RCC 7860 (cell line): Measurements from ENCODE around the gene TRAPPC3L.
A peak's percentile ranks its signal among the peaks of the same experiment; 100 is the strongest.
"Not testable (repeated sequence)": the region's sequence is repeated elsewhere in the genome, so short reads cannot be mapped to it uniquely, and the experiment has no call there.

Experiments used
- DNase-seq: peaks from one replicate; pipeline ENCODE4 v3.0.0-alpha.2; 2015; ENCODE audit warnings: low spot score
- FAIRE-seq: peaks from 2 replicates; lab custom pipeline; 2012; peaks lifted over from hg19 to GRCh38; lab: Jason Lieb, UNC

TRAPPC3L gene

DNA sequence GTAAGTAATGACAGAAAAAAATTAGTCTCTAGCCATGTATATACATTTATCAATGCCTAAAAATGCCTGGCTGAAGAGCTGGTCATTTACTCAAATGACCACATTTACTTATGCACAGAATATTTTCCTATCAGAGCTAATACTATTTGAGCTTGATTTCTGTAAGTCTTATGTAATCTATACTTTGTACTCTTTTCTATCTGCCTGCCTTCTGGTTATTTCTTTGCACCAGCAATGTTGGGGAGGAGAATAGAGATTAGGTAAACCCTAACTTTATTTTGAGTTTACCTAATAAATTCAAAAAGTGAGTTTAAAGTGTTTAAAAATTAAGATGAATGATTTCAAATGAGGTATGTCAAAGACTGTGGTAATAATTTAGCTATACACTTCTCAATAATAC, 30.3 kb downstream of the TRAPPC3L start:
- DNase-seq (no peak), FAIRE-seq (no peak)

DNA sequence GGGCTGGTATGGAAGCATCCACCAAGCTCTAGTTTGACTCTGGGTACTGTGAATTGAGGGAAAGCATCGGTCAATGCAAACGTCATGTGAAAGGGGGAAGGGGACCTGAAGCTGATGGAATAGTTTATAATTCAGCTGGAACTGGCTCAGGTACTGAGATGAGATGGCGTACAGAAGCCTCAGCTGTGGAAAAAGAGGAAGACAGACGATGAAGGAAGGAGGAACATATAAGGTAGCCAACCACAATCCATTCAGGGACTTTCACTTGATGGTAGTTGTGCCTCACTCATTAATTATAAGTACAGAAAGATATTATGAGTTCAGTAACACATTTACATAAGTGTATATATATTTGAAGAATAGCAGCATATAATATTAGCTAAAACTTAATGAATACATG, 31.4 kb downstream of the TRAPPC3L start:
- no peak for DNase-seq

GRCh38 chr6:116513224-116513875, 32.1 kb downstream of the TRAPPC3L start:
- FAIRE-seq: no peak
- no peak for DNase-seq

More for the DNA sequence above, 31.4 kb downstream of the TRAPPC3L start:
- FAIRE-seq: no peak

DNA sequence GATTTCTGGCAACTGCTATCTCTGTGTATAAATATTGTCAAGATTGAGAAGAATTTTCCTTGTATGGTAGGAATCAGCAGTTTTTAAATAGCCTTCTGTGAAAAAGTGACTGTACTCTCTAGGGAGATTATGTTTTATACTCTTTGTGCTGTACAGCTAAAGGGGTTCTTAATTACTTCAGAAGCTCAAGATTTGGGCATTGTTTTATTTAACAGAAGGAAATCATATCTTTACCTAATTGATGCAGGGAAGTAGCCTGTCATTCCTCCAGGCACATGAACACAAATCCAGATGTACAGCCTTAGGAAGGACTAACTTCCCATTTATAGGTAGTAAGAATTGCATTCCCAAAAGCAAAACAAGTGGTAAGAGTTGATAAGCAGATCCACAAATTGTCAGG, 32.8 kb downstream of the TRAPPC3L start:
- FAIRE-seq: no peak
- no peak for DNase-seq

DNA sequence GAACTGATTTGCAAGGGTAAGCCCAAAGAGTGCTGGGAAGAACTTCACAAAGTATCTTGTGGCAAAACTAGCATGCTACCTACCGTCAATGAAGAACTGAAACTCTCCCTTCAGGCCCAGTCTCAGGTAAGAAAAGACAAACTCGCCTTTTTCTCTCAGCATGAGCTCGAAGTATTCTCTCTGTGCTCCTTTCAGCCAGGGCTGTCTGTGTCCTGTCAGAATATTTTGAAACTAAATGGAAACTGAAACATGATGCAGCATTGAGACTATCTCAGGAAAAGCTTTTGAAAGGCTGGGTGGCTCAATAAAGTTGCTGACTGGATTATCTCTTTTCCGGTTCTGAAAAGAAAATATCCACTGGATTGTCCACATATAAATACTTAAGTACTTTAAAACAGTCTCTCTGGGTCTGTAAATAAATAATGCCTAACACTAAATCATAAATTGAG, 33.3 kb downstream of the TRAPPC3L start:
- FAIRE-seq: no peak
- DNase-seq: no peak

- no peak for FAIRE-seq
- peak; percentile 37 for DNase-seq
These were observed 33.9 kb downstream of the TRAPPC3L start, which contains the start of gene CALHM5 for GRCh38 chr6:116511424-116512110. TSS of gene CALHM5 (plus strand) at chr6:116511639. CDS start at chr6:116511697, 58 bp downstream.

- DNase-seq (no peak), FAIRE-seq (no peak)
These were observed 37.0 kb downstream of the TRAPPC3L start for GRCh38 chr6:116508527-116508926.

DNA sequence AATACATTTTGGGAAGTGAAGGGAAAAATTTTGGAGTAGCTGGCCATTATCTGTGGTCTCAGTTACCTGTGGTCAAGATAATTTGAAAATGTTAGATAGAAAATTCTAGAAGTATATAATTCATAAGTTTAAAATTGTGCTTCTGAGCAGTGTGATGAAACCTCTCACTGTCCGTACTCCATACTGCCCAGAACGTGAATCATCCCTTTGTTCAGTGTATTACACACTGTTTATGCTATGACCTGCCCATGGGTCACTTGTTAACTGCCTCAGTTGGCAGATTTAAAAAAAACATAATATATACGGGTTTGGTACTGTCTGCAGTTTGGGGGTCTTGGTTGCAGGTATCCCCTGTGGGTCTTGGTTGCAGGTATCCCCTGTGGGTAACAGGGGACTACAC, 38.2 kb downstream of the TRAPPC3L start:
- no peak for FAIRE-seq
- DNase-seq: no peak

- FAIRE-seq: no peak
- DNase-seq: peak; percentile 10
These were observed 44.5 kb downstream of the TRAPPC3L start for GRCh38 chr6:116500969-116501433.

DNA sequence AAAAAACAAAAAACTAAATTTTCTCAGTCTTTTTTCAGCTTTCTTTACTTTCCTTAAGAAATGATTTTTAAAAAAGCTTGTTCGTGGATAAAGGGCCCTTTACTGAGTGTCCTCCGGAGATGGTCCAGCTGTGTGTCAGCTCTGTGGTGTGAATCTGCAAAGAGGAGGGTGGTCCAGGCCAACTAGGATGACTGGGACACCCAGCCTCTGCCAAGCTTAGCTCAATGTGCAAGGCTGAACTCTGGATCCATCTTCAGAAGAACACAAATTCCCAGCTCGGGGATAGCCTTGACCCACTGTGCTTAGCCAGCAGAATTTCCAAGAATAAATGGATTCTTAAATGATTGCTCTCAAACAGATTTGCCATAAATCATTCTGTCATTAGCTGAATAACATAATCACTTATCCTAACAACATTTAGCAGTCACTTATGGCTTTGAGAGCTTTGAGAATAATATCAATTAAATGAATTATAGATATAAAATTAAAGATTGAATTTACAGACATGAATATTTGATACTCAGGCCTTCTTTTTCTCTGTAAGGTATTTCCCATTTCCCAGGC, 48.3 kb downstream of the TRAPPC3L start:
- FAIRE-seq: no peak
- DNase-seq: no peak

DNA sequence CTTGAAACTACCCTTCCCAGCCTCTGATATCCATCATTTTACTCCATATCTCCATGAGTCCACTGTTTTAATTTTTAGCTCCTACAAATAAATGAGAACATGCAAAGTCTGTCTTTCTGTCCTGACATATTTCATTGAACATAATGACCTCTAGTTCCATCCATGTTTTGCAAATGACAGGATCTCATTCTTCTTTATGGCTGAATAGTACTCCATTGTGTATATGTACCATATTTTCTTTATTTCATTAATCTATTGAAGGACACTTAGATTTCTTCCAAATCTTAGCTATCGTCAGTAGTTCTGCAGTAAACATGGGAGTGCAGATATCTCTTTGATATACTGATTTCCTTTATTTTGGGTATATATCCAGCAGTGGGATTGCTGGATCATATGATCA, 50.3 kb downstream of the TRAPPC3L start:
- not testable (repeated sequence) for DNase-seq, FAIRE-seq

DNA sequence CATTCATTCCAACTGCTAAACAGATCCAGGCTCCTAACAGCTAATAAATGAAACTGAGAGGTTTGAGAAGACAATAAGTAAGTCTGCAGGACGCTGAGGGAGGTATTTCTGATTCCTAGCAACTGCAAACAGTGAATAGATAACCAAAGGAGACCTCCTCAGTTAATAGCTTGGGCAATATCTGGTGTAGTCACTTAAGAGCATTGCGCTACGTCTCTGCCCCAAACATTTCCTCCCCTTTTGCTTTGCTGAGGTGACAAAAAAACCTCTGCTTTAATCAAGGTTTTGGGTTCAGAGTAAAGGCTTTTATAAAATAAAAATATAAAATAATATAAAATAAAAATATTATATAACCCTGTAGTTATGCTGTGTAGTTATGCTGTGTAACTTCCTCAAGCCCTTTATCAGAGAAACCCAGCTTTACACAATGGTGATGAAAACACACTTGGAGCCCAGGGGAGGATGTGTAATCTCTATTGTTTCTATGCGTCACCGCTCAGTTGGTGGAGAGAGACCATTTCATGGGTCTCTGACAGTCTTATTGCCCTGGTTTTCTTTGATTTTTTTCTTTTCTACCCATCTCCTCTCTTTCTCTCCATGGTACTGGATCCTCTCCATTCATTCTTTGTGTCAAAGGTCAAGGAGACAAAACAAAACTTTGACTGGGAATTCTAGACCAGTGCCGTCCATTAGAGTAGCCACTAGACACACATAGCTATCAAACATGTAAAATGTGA, 53.0 kb downstream of the TRAPPC3L start:
- FAIRE-seq (no peak), DNase-seq (no peak)

GRCh38 chr6:116491610-116492330, 53.7 kb downstream of the TRAPPC3L start:
- FAIRE-seq (no peak), DNase-seq (no peak)

DNA sequence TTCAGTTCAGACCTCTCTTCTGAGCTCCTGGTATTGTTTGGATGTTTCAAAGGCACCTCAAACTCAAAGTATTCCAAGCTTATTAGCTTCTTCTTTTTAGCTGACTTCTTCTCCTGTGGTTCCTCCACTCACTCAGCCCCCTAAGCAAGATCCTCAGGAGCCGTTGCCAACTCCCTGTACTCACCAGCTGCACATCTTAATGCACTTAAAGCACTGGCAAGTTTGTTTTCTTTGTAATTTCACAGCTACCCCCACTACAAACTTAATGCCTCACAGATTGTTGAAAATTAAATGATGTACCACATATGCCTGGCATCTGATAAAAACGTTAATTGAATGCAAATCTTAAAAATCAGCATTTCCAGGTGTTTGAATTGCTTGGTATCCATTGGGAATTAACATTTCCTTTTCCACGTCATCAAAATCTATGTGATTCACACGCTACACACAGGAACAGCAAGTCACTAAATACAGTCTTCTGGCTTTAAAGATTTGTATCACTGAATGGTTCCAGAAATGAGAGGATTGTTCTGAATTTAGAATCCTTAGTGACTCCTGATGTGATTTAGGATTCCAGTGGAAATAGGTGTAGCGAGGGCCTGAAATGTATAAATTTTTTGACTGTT, 59.8 kb downstream of the TRAPPC3L start:
- no peak for DNase-seq
- no peak for FAIRE-seq

DNA sequence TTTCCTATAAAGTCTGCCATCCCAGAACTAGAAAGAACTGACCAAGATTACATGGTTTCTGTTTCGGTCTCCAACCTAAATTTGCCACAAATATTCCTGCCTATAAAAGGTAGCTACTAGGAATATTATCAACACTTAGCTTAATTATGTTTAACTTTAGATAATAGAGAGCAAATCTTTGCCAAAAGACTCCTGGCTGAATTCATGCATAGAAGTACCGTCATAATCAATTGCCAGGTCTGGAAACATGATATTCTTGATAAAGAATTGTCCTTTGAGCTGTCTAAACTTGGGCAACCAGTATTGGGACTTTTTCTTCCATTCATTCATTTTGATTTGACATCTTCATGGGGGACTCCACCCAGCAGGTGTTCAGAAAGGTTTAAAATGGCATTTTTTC, 61.9 kb downstream of the TRAPPC3L start:
- FAIRE-seq (no peak), DNase-seq (no peak)

GRCh38 chr6:116482780-116483179, 62.7 kb downstream of the TRAPPC3L start:
- FAIRE-seq: no peak
- no peak for DNase-seq

DNA sequence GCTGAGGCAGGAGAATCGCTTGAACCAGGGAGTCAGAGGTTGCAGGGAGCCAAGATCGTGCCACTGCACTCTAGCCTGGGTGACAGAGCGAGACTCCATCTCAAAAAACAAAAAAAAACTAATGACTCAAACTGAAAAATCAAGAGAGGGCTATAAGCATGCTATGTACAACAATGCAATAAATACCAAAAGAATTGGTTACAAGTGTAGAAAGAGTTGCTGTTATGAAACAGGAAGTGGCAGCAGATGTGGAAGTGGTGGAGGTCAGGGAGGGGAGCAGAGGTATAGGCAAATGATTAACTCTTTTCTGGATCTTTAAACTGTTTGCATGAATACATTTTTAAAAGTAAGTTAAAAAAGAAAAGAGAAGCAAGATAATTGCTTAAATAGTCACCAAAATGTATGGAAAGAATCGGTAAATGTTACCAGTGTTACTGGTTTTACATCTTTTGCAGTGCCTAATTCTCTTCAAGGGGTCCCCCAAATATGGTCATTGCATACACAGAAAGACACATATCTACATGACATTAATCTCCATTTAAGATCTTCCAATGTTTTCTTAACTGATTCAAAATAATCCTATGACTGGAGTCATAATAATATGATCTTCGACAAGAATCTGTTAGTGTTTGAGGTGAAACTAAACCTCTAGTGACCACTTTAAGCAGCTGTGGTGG, 69.3 kb downstream of the TRAPPC3L start:
- FAIRE-seq (no peak), DNase-seq (no peak)

- no peak for FAIRE-seq
- DNase-seq: no peak
These were observed 70.3 kb downstream of the TRAPPC3L start for GRCh38 chr6:116475141-116475540.

DNA sequence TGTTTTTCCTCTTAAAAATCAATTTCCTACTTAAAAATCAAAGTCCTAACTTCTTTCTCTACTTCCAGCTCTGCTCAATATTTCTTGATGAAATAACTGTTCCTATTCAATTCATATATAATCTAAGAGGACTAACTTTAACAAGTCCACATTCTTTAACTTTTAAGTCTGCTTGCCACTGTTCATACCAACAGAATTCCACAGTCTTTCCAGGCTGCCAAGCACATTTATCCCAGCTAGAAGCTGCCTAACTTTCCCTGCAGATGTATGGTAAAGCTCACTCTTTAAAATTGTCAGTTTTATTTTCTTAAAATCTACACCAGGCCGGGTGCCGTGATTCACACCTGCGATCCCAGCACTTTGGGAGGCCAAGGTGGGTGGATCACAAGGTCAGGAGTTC, 72.8 kb downstream of the TRAPPC3L start:
- DNase-seq: no peak
- FAIRE-seq: no peak

- FAIRE-seq: no peak
These were observed 74.0 kb downstream of the TRAPPC3L start for GRCh38 chr6:116471531-116471930.

More at GRCh38 chr6:116471531-116471930, 74.0 kb downstream of the TRAPPC3L start:
- no peak for DNase-seq
